ENCODE measurements around the gene SRSF8. TPM values are rescaled to one million over a fixed set of nuclear protein-coding genes. Genes with fewer than 3 reads are reported as not detected.
"Not testable (repeated sequence)": the region's sequence is repeated elsewhere in the genome, so short reads cannot be mapped to it uniquely, and the experiment has no call there.

Gene SRSF8
- total and polyA plus RNA-seq, 2 donors (not counting 1 experiment from before 2014, with no cell fraction given), result 16.3 to 31.5 TPM

DNA sequence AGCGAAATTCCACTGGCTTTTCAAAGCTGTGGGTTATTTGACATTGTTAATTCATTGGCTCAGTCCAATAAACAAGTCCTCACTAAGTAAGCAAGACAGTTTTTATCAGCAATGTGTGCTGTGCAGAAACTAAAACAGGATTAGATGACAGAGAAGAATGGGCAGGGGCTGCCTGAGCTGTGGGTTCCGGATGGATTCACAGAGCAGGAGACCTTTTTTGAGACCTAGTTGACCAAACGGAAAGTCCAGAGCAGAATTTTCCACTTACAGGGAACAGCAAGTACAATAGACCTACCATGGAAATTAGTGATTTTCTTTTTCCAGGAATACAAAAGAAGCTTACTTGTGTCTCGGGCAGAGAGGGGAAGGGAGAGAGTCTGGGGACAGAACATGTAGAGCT is 22.7 kb upstream of the SRSF8 start:
- H3K79me2 ChIP-seq (ENCODE audit: control insufficient read depth, insufficient read depth, low read length), result no peaks in the 10 kb centered on the region
- H3K4me3 ChIP-seq (replicated peaks in 1 of 4; ENCODE audit: control extremely low read depth in 1 of 4, insufficient read depth in 1 of 4, low read depth in 3 of 4, low read length in 4 of 4), result no peak overlapping the region
- H3K4me1 ChIP-seq (ENCODE audit: control insufficient read depth, extremely low read depth, insufficient read depth, low read length), result no peaks in the 10 kb centered on the region
- no peak overlapping the region for H3K27ac ChIP-seq (ENCODE audit: insufficient read depth, low read length)
- H4K20me1 ChIP-seq (ENCODE audit: control insufficient read depth, extremely low read depth, insufficient read depth, low read length), result no peaks in the 10 kb centered on the region
- H3K36me3 ChIP-seq (ENCODE audit: control insufficient read depth, insufficient read depth, low read length), result no peaks in the 10 kb centered on the region
- no peaks in the 10 kb centered on the region for H3K9me3 ChIP-seq (ENCODE audit: control insufficient read depth, insufficient read depth, low read depth, low read length)
- no peak overlapping the region for H3K9ac ChIP-seq (ENCODE audit: insufficient read depth, low read length)
- DNase-seq (ENCODE audit: low read depth in 2 of 2), result no peak
- no peak overlapping the region for H3K4me2 ChIP-seq (ENCODE audit: extremely low read depth, insufficient read depth, low read length)
- peaks cover 24% of the 10 kb centered on the region for H3K27me3 ChIP-seq (ENCODE audit: control insufficient read depth, insufficient read depth, low read length)
- no peak overlapping the region for H2AFZ ChIP-seq (ENCODE audit: low read length)
- TF ChIP-seq, protein P1, sequence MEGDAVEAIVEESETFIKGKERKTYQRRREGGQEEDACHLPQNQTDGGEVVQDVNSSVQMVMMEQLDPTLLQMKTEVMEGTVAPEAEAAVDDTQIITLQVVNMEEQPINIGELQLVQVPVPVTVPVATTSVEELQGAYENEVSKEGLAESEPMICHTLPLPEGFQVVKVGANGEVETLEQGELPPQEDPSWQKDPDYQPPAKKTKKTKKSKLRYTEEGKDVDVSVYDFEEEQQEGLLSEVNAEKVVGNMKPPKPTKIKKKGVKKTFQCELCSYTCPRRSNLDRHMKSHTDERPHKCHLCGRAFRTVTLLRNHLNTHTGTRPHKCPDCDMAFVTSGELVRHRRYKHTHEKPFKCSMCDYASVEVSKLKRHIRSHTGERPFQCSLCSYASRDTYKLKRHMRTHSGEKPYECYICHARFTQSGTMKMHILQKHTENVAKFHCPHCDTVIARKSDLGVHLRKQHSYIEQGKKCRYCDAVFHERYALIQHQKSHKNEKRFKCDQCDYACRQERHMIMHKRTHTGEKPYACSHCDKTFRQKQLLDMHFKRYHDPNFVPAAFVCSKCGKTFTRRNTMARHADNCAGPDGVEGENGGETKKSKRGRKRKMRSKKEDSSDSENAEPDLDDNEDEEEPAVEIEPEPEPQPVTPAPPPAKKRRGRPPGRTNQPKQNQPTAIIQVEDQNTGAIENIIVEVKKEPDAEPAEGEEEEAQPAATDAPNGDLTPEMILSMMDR (conservative IDR thresholded peaks at IDR 0.05 in 1 of 2, IDR thresholded peaks at IDR 0.05 in 1 of 2; ENCODE audit: low read depth in 1 of 2, low read length in 2 of 2), result no peak
- TF ChIP-seq EZH2 (IDR thresholded peaks at IDR 0.05; ENCODE audit: low read length, missing control alignments), result no peak

DNA sequence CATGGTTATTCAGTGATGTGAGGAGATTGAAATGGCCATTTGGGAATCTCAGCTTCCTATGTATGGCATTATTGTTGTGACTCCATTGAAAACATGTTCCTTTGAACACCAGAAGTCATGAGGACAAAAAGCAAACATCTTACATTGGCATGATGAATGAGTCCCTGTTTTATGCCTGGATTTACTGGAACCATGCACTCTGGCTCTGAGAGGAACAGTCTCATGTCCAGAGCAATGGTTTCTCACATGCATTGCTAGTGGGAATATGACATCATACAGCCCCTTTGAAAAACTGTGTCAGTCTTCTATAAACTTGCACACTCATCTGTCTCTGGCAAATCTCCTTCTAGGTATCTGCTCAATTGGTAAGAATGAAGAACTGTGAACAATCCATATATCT is 20.9 kb upstream of the SRSF8 start:
- Histone ChIP-seq H4K20me1 (ENCODE audit: control insufficient read depth, extremely low read depth, insufficient read depth, low read length) (no peaks in the 10 kb centered on the region), H3K9ac (ENCODE audit: insufficient read depth, low read length) (no peak overlapping the region), H3K4me2 (ENCODE audit: extremely low read depth, insufficient read depth, low read length) (no peak overlapping the region), H3K36me3 (ENCODE audit: control insufficient read depth, insufficient read depth, low read length) (no peaks in the 10 kb centered on the region), H3K79me2 (ENCODE audit: control insufficient read depth, insufficient read depth, low read length) (no peaks in the 10 kb centered on the region), H3K9me3 (ENCODE audit: control insufficient read depth, insufficient read depth, low read depth, low read length) (no peaks in the 10 kb centered on the region), H3K4me1 (ENCODE audit: control insufficient read depth, extremely low read depth, insufficient read depth, low read length) (no peaks in the 10 kb centered on the region), H3K4me3 (replicated peaks in 1 of 4; ENCODE audit: control extremely low read depth in 1 of 4, insufficient read depth in 1 of 4, low read depth in 3 of 4, low read length in 4 of 4) (no peak overlapping the region), H3K27ac (ENCODE audit: insufficient read depth, low read length) (no peak overlapping the region), H3K27me3 (ENCODE audit: control insufficient read depth, insufficient read depth, low read length) (peaks cover 24% of the 10 kb centered on the region), H2AFZ (ENCODE audit: low read length) (no peak overlapping the region)
- DNase-seq (ENCODE audit: low read depth in 2 of 2), result no peak
- TF ChIP-seq, protein P1 (conservative IDR thresholded peaks at IDR 0.05 in 1 of 2, IDR thresholded peaks at IDR 0.05 in 1 of 2; ENCODE audit: low read depth in 1 of 2, low read length in 2 of 2), result no peak
- TF ChIP-seq EZH2 (IDR thresholded peaks at IDR 0.05; ENCODE audit: low read length, missing control alignments), result no peak

DNA sequence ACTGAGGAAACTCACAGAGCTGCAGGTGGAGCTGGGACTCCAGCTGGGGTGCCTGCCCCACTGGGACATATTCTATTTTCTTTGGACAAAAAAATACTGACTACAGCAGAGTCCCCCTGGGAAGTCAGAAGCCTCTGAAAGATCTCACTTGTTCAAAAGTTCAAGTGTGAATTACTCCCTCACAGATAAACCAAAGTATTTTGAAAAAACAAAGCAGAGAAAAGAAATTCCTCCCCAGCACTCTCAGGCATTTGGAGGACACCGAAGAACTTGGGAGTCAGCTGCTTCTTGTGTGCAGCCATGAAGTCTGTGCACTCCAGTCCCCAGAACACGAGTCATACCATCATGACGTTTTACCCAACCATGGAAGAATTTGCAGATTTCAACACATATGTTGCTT is 17.6 kb upstream of the SRSF8 start, which contains the start of gene KDM4F:
Gene KDM4F, plus strand, starts transcription at position 301 of the 400 bp plus-strand sequence.
- not testable (repeated sequence) for H4K20me1 ChIP-seq (ENCODE audit: control insufficient read depth, extremely low read depth, insufficient read depth, low read length); H3K9ac ChIP-seq (ENCODE audit: insufficient read depth, low read length); H2AFZ ChIP-seq (ENCODE audit: low read length); H3K36me3 ChIP-seq (ENCODE audit: control insufficient read depth, insufficient read depth, low read length); H3K4me3 ChIP-seq (replicated peaks in 1 of 4; ENCODE audit: control extremely low read depth in 1 of 4, insufficient read depth in 1 of 4, low read depth in 3 of 4, low read length in 4 of 4); H3K9me3 ChIP-seq (ENCODE audit: control insufficient read depth, insufficient read depth, low read depth, low read length); DNase-seq (ENCODE audit: low read depth in 2 of 2); H3K79me2 ChIP-seq (ENCODE audit: control insufficient read depth, insufficient read depth, low read length); H3K4me2 ChIP-seq (ENCODE audit: extremely low read depth, insufficient read depth, low read length); H3K27ac ChIP-seq (ENCODE audit: insufficient read depth, low read length); H3K4me1 ChIP-seq (ENCODE audit: control insufficient read depth, extremely low read depth, insufficient read depth, low read length)
- H3K27me3 ChIP-seq (ENCODE audit: control insufficient read depth, insufficient read depth, low read length), result peaks cover 16% of the 10 kb centered on the region
